Measurements from ENCODE around the gene ATP10D.

Gene ATP10D

GRCh38 chr4:47566969-47567368, 81.9 kb downstream of the ATP10D start:
- Mint-ChIP-seq H3K27ac (no peak overlapping the region), H3K4me1 (ENCODE audit: low read depth) (peaks cover 4% of the 10 kb centered on the region), H3K36me3 (ENCODE audit: low read depth) (no peaks in the 10 kb centered on the region), H3K4me3 (no peak overlapping the region), H3K9me3 (no peaks in the 10 kb centered on the region), H3K27me3 (ENCODE audit: low read depth) (no peaks in the 10 kb centered on the region)

GRCh38 chr4:47567511-47567910, 82.4 kb downstream of the ATP10D start:
- no peaks in the 10 kb centered on the region for H3K36me3 Mint-ChIP-seq (ENCODE audit: low read depth)
- no peak overlapping the region for H3K27ac Mint-ChIP-seq
- no peaks in the 10 kb centered on the region for H3K9me3 Mint-ChIP-seq
- H3K27me3 Mint-ChIP-seq (ENCODE audit: low read depth) = no peaks in the 10 kb centered on the region
- H3K4me1 Mint-ChIP-seq (ENCODE audit: low read depth) = no peaks in the 10 kb centered on the region
- no peak overlapping the region for H3K4me3 Mint-ChIP-seq

GRCh38 chr4:47570816-47571215, 85.7 kb downstream of the ATP10D start:
- Mint-ChIP-seq H3K27ac (no peak overlapping the region), H3K4me1 (ENCODE audit: low read depth) (no peaks in the 10 kb centered on the region), H3K9me3 (no peaks in the 10 kb centered on the region), H3K36me3 (ENCODE audit: low read depth) (no peaks in the 10 kb centered on the region), H3K4me3 (no peak overlapping the region), H3K27me3 (ENCODE audit: low read depth) (no peaks in the 10 kb centered on the region)

DNA sequence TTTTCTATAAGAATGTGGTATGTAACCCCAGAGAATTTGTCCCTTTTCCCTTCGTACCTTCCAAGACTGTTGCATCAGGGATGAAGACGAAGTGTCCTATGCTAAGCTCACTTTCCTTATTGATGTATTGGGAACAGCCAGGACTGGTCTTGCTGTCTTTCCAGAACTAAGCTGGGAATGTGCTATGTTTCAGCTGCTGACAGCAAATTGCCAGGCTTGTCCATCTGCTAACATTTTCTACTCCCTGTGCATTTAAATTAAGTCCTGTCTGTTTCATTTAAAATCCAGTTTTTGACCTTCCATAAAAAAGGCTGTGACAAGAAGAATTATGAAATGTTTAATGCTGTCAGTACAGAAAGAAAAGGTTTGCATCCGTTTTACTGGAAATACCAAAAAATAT, 87.9 kb downstream of the ATP10D start:
- Mint-ChIP-seq H3K4me3 (no peak overlapping the region), H3K27ac (no peak overlapping the region), H3K36me3 (ENCODE audit: low read depth) (no peaks in the 10 kb centered on the region), H3K4me1 (ENCODE audit: low read depth) (no peaks in the 10 kb centered on the region), H3K27me3 (ENCODE audit: low read depth) (no peaks in the 10 kb centered on the region), H3K9me3 (no peaks in the 10 kb centered on the region)

GRCh38 chr4:47577779-47578553, 92.9 kb downstream of the ATP10D start:
- H3K9me3 Mint-ChIP-seq = no peaks in the 10 kb centered on the region
- H3K4me3 Mint-ChIP-seq = no peak overlapping the region
- H3K27ac Mint-ChIP-seq = no peak overlapping the region
- no peaks in the 10 kb centered on the region for H3K27me3 Mint-ChIP-seq (ENCODE audit: low read depth)
- no peaks in the 10 kb centered on the region for H3K36me3 Mint-ChIP-seq (ENCODE audit: low read depth)
- H3K4me1 Mint-ChIP-seq (ENCODE audit: low read depth) = no peaks in the 10 kb centered on the region

DNA sequence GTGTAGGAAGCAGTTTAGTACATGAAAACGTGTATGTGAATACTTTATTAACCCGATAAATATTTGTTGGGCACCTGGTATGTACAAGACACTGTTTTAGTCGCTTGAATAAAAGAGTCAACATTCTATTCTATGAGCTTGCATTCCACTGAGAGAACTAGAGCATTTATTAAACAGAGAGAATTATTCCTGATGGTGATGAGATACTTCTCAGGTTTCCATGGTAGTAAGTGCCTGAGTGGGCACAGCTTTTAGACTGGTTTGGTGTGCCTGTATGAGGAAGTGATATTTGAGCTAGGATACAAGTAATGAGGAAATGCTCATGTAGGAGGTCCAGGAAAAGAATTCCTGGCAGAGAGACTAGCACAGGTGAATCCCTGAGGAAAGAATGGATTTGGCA, 94.2 kb downstream of the ATP10D start:
- no peaks in the 10 kb centered on the region for H3K36me3 Mint-ChIP-seq (ENCODE audit: low read depth)
- no peaks in the 10 kb centered on the region for H3K4me1 Mint-ChIP-seq (ENCODE audit: low read depth)
- no peak overlapping the region for H3K27ac Mint-ChIP-seq
- H3K9me3 Mint-ChIP-seq = no peaks in the 10 kb centered on the region
- no peak overlapping the region for H3K4me3 Mint-ChIP-seq
- H3K27me3 Mint-ChIP-seq (ENCODE audit: low read depth) = no peaks in the 10 kb centered on the region

DNA sequence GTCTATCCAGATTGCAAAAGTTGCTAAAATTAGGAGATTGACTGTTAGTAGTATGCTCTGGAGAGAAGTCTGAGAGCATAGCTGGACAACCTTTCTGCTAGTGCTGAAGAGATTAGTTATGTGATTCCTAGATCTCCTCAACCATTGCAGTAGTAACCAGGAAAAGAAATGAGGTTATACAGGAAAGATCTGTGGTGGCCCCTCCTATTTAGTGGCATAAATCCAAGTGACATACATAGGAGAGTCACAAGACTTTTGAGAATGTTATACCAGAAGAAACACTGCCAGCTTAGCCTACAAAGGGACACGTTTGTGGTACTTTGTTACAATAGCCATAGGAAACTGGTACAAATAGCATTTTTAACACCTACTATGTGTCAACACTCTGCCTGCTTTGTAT, 105.2 kb downstream of the ATP10D start:
- peaks cover 1% of the 10 kb centered on the region for H3K36me3 Mint-ChIP-seq (ENCODE audit: low read depth)

DNA sequence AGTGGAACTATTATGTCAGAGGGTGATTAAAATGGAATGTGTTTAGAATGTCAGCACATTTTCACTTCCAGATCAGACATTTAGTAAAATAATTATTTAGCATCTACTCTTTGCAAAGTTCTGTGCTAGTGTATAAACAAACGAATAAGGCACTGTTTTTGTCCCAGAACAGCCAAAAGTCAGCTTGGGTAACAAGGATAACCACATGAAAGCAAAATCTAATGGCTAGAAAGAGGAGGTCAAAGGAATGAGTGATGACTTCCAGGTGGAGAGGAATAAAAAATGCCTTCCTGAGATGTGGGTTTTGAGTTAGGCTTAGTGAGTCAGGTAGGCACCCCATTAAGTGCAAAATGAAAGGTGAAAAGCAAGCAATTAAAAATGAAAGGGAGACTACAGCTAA, 112.6 kb downstream of the ATP10D start:
- Mint-ChIP-seq H3K27ac (no peak overlapping the region), H3K4me3 (no peak overlapping the region), H3K9me3 (no peaks in the 10 kb centered on the region), H3K27me3 (ENCODE audit: low read depth) (no peaks in the 10 kb centered on the region), H3K36me3 (ENCODE audit: low read depth) (no peaks in the 10 kb centered on the region), H3K4me1 (ENCODE audit: low read depth) (no peaks in the 10 kb centered on the region)

More for the DNA sequence above, 105.2 kb downstream of the ATP10D start:
- no peak overlapping the region for H3K27ac Mint-ChIP-seq
- no peak overlapping the region for H3K4me3 Mint-ChIP-seq
- no peaks in the 10 kb centered on the region for H3K4me1 Mint-ChIP-seq (ENCODE audit: low read depth)
- no peaks in the 10 kb centered on the region for H3K27me3 Mint-ChIP-seq (ENCODE audit: low read depth)
- no peaks in the 10 kb centered on the region for H3K9me3 Mint-ChIP-seq

DNA sequence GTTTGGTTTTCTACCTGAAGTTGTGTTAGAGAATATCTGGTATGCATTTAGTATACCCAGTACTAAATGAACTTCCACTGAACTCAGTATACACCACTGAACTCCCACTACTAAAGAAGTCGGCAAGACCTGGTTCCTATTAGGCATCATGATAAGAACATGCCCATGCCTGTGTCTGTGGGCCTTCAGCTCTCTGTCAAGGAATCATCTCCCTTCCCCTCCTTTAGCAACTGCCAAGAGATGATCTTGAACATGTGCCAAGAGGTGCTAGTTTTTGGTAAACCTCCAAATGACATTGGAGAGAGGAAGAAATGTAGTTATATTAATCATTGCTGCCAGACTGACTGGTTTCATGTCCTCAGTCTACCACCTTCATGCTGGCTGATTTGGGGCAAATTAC, 113.2 kb downstream of the ATP10D start:
- Mint-ChIP-seq H3K27ac (no peak overlapping the region), H3K9me3 (no peaks in the 10 kb centered on the region), H3K4me1 (ENCODE audit: low read depth) (no peaks in the 10 kb centered on the region), H3K27me3 (ENCODE audit: low read depth) (no peaks in the 10 kb centered on the region), H3K4me3 (no peak overlapping the region), H3K36me3 (ENCODE audit: low read depth) (no peaks in the 10 kb centered on the region)

DNA sequence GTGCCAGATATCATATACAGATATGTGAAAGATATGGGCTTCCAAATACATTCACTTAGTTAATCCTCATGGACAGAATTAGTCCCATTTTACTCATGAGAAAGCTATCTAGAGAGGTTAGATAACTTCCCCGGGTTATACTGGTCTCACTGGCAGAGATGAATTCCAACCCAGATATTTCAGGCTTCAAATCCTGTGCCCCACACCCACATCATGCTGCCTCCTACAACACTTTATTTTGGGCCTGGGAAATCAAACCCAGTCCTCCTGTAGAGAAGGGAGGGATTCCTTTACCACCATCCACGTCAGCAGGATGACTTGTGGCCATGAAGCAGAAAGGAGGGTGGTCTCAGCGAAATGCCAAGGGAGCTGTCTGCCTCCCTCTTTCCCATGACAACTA, 113.8 kb downstream of the ATP10D start:
- Mint-ChIP-seq H3K27ac (no peak overlapping the region), H3K9me3 (no peaks in the 10 kb centered on the region), H3K36me3 (ENCODE audit: low read depth) (no peaks in the 10 kb centered on the region), H3K27me3 (ENCODE audit: low read depth) (no peaks in the 10 kb centered on the region), H3K4me3 (no peak overlapping the region), H3K4me1 (ENCODE audit: low read depth) (no peaks in the 10 kb centered on the region)

- H3K9me3 Mint-ChIP-seq = peaks cover 5% of the 10 kb centered on the region
- H3K36me3 Mint-ChIP-seq (ENCODE audit: low read depth) = no peaks in the 10 kb centered on the region
- H3K4me1 Mint-ChIP-seq (ENCODE audit: low read depth) = no peaks in the 10 kb centered on the region
- no peak overlapping the region for H3K27ac Mint-ChIP-seq
- H3K4me3 Mint-ChIP-seq = no peak overlapping the region
- no peaks in the 10 kb centered on the region for H3K27me3 Mint-ChIP-seq (ENCODE audit: low read depth)
Observed at GRCh38 chr4:47606482-47606881, 121.4 kb downstream of the ATP10D start.

- Mint-ChIP-seq H3K27ac (no peak overlapping the region), H3K4me1 (ENCODE audit: low read depth) (no peaks in the 10 kb centered on the region), H3K36me3 (ENCODE audit: low read depth) (no peaks in the 10 kb centered on the region), H3K9me3 (peaks cover 5% of the 10 kb centered on the region), H3K4me3 (no peak overlapping the region), H3K27me3 (ENCODE audit: low read depth) (no peaks in the 10 kb centered on the region)
Observed at GRCh38 chr4:47612116-47613023, 127.3 kb downstream of the ATP10D start.

DNA sequence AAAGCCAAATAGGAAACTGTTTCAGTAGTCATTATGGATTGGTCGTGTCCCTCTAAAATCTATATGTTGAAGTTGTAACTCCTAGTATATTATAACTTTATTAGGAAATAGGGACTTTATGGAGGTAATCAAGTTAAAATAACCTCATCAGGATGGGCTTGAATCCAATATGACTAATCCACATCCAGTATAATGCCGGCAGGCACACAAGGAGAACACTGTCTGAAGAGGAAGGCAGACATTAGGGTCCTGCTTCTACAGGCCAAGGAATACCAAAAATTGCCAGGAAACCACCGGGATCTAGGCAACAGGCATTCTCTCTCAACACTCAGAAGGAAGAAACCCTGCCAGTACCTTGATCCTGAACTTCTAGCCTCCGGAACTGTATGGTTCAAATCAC, 130.3 kb downstream of the ATP10D start:
- Mint-ChIP-seq H3K9me3 (peaks cover 5% of the 10 kb centered on the region), H3K4me3 (no peak overlapping the region), H3K36me3 (ENCODE audit: low read depth) (no peaks in the 10 kb centered on the region), H3K4me1 (ENCODE audit: low read depth) (no peaks in the 10 kb centered on the region), H3K27ac (no peak overlapping the region), H3K27me3 (ENCODE audit: low read depth) (no peaks in the 10 kb centered on the region)

GRCh38 chr4:47617607-47618006, 132.5 kb downstream of the ATP10D start:
- Mint-ChIP-seq H3K36me3 (ENCODE audit: low read depth) (no peaks in the 10 kb centered on the region), H3K27ac (no peak overlapping the region), H3K4me1 (ENCODE audit: low read depth) (no peaks in the 10 kb centered on the region), H3K9me3 (peaks cover 4% of the 10 kb centered on the region), H3K27me3 (ENCODE audit: low read depth) (no peaks in the 10 kb centered on the region), H3K4me3 (no peak overlapping the region)

DNA sequence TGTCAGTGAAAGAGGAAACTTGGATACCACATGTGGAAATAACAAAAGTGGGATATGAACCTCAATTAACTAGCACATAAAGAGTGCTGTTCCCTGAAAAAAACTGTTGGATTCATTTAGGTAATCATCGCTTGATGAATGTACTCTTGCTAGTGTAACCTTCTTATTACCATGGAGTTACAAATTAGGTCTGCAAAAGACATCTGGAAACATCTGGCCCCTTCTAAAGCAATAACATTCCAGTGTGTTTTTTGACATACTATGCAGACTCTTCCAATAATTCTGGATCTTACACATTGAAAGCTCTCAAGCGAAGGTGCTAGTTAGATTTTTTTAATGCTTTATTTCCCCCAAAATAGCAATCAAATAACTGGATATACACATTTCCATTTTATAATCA, 134.6 kb downstream of the ATP10D start:
- Mint-ChIP-seq H3K9me3 (no peaks in the 10 kb centered on the region), H3K27me3 (ENCODE audit: low read depth) (no peaks in the 10 kb centered on the region), H3K4me1 (ENCODE audit: low read depth) (no peaks in the 10 kb centered on the region), H3K4me3 (no peak overlapping the region), H3K36me3 (ENCODE audit: low read depth) (no peaks in the 10 kb centered on the region), H3K27ac (no peak overlapping the region)

Measured in T-helper 1 cell treated with Interleukin-12 subunit alpha and Interleukin-12 subunit beta and Interleukin-4 antibody, amounts not matched to agents 30 μg/mL and 1 μg/mL, for 36 hours (primary cell).